C4-2B (cell line): ENCODE measurements around the gene SPRY2.

Experiments
- ZFX ChIP-seq: fragments of 450-650 bp; IDR thresholded peaks from 2 replicates; pipeline ENCODE4 v1.6.1; 2017
- TF ChIP-seq, protein P1 (sequence below): fragments of 450-650 bp; conservative IDR thresholded peaks from 2 replicates; pipeline ENCODE4 v1.5.1; 2017; ENCODE audit warnings: mild to moderate bottlenecking

DNA sequence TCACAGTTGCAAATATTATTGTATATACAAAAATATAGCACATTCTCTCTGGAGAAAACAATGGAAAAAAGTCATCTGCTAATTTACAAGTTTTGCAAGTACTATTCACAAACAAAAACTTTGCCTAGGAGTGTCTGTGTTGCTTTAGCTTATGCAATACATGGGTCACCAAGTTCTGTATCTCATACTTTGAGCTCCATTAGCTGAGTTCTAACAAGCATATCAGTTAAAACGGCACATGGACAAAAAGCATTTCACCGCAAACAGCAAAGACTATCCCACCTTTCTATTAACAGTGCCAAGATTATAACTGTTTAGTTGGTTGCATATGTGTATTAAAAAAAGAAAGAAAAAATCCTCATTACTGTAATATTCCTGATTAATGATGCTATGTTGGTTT lies 4.6 kb downstream of the SPRY2 start:
- TF ChIP-seq, protein P1, sequence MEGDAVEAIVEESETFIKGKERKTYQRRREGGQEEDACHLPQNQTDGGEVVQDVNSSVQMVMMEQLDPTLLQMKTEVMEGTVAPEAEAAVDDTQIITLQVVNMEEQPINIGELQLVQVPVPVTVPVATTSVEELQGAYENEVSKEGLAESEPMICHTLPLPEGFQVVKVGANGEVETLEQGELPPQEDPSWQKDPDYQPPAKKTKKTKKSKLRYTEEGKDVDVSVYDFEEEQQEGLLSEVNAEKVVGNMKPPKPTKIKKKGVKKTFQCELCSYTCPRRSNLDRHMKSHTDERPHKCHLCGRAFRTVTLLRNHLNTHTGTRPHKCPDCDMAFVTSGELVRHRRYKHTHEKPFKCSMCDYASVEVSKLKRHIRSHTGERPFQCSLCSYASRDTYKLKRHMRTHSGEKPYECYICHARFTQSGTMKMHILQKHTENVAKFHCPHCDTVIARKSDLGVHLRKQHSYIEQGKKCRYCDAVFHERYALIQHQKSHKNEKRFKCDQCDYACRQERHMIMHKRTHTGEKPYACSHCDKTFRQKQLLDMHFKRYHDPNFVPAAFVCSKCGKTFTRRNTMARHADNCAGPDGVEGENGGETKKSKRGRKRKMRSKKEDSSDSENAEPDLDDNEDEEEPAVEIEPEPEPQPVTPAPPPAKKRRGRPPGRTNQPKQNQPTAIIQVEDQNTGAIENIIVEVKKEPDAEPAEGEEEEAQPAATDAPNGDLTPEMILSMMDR = no peak
- no peak for TF ChIP-seq ZFX
